ENCODE measurements around the gene KLHL7. TPM values are rescaled to one million over a fixed set of nuclear protein-coding genes. Genes with fewer than 3 reads are reported as not detected.
A peak's percentile ranks its signal among the peaks of the same experiment; 100 is the strongest.

Gene KLHL7
- total RNA-seq, 1 donor from 2014 or later, result 38.7 TPM

DNA sequence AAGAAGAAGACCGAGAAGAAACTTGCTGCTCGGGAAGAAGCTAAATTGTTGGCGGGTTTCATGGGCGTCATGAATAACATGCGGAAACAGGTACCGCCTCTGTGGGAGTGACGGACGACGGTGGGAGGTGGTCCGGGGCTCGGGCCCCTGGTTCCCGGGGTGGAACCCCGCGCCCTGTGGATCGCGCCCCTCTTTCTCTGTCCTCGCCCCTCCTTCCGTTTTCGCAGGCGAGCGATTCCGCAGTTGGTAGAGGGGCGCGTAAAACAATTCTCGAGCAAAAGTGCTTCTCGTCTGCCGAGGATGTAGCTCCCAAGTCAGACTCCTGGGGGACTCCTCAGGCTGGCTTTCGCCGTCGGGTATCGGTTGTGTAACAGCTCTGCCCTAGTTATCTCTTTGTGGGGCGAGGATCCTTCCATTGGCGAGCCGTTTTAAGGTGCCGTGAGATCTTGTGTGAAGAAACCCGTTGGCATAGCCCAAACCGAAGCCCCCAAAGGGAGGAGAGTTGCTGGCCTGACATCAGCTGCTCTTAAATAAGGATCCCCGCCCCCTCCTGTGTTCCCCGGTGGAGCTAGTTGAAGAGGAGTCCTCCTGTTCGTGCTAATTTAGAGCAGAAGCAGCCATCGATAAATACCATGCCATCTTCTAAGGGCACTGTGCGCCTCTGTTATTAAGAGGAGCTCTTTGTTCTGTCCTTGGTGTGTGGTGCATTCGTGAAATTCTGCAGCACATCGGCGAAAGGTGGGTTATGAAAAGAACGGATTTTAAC lies 655 bp downstream of the KLHL7 start:
- H3K4me1 ChIP-seq (ENCODE audit: insufficient read depth, low read length), result peaks cover 8% of the 10 kb centered on the region
- peak overlapping the region; percentile 93 for H3K4me2 ChIP-seq (ENCODE audit: low read length)
- Mint-ChIP-seq H3K27ac (ENCODE audit: unreplicated experiment) (peak overlapping the region; percentile 89), H3K9me3 (ENCODE audit: unreplicated experiment) (no peaks in the 10 kb centered on the region), H3K36me3 (ENCODE audit: low read depth, unreplicated experiment) (peaks cover 2% of the 10 kb centered on the region), H3K4me3 (ENCODE audit: unreplicated experiment) (peak overlapping the region; percentile 96), H3K27me3 (ENCODE audit: low read depth, unreplicated experiment) (no peaks in the 10 kb centered on the region), H3K4me1 (ENCODE audit: low read depth, unreplicated experiment) (peaks cover 7% of the 10 kb centered on the region)
- H3K9ac ChIP-seq (ENCODE audit: low read length), result peak overlapping the region; percentile 96
- FAIRE-seq (no peak), DNase-seq (ENCODE audit: low read depth) (peak; percentile 28)
- no peaks in the 10 kb centered on the region for H3K36me3 ChIP-seq (ENCODE audit: insufficient read depth, low read length)
- peaks cover 42% of the 10 kb centered on the region for H4K20me1 ChIP-seq (ENCODE audit: insufficient read depth, low read length)
- no peak for TF ChIP-seq EZH2 (IDR thresholded peaks at IDR 0.05; ENCODE audit: insufficient read depth, low read length)
- TF ChIP-seq, protein P1, sequence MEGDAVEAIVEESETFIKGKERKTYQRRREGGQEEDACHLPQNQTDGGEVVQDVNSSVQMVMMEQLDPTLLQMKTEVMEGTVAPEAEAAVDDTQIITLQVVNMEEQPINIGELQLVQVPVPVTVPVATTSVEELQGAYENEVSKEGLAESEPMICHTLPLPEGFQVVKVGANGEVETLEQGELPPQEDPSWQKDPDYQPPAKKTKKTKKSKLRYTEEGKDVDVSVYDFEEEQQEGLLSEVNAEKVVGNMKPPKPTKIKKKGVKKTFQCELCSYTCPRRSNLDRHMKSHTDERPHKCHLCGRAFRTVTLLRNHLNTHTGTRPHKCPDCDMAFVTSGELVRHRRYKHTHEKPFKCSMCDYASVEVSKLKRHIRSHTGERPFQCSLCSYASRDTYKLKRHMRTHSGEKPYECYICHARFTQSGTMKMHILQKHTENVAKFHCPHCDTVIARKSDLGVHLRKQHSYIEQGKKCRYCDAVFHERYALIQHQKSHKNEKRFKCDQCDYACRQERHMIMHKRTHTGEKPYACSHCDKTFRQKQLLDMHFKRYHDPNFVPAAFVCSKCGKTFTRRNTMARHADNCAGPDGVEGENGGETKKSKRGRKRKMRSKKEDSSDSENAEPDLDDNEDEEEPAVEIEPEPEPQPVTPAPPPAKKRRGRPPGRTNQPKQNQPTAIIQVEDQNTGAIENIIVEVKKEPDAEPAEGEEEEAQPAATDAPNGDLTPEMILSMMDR (IDR thresholded peaks at IDR 0.05; ENCODE audit: insufficient read depth, low read depth, low read length), result no peak
- H2AFZ ChIP-seq (ENCODE audit: low read depth, low read length), result peak overlapping the region; percentile 96
- peaks cover 50% of the 10 kb centered on the region for H3K79me2 ChIP-seq (ENCODE audit: insufficient read depth, low read length)
- H3K4me3 ChIP-seq (ENCODE audit: insufficient read depth, low read depth, low read length), result peak overlapping the region; percentile 99
- peaks cover 5% of the 10 kb centered on the region for H3K9me3 ChIP-seq (ENCODE audit: insufficient read depth, low read depth, low read length)
- H3K27ac ChIP-seq (ENCODE audit: low read depth, low read length), result peak overlapping the region; percentile 89
- H3K27me3 ChIP-seq (ENCODE audit: insufficient read depth, low read length), result no peaks in the 10 kb centered on the region

DNA sequence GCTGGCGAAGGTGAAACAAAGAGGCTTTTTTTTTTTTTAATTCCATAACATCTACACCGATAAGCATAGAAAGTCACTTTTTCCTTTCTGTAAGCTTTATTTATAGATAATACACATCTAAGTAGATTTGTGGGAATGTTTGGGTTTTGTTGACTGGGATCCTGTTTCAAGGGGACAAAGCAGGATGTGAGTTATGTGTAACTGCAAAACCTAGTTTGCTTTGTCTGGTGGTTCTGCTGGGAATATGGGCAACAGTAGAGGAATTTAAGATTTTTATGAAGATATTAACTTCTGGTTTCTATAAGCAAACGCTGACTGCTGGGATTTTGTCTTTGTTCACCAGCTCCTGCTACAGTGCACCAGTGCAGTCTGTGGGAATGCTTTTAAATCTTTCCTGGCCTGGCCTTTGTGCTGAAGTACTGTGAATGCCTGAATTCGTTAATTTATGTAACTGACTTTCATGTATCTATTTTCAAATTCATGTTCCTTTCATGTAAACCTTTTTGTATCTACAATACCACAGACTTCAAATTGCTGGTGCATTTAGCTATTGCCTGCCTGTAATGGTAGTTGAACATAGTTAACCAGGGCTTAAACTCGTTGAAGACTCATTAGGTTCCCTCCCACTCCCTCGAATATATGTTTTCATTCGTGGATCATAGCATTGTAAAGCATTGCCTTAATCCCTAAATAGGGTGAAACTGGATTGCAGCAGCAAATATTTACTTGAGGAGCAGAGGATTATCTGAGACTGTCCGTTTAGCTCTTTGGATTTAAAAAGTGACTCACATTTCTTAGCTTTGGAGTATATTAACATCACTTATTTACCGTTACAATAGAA lies 1.5 kb downstream of the KLHL7 start:
- Histone ChIP-seq H2AFZ (ENCODE audit: low read depth, low read length) (peak overlapping the region; percentile 96), H3K4me3 (ENCODE audit: insufficient read depth, low read depth, low read length) (peak overlapping the region; percentile 99), H3K9me3 (ENCODE audit: insufficient read depth, low read depth, low read length) (peaks cover 2% of the 10 kb centered on the region), H4K20me1 (ENCODE audit: insufficient read depth, low read length) (peaks cover 47% of the 10 kb centered on the region), H3K4me1 (ENCODE audit: insufficient read depth, low read length) (peaks cover 8% of the 10 kb centered on the region), H3K9ac (ENCODE audit: low read length) (peak overlapping the region; percentile 96), H3K36me3 (ENCODE audit: insufficient read depth, low read length) (no peaks in the 10 kb centered on the region), H3K4me2 (ENCODE audit: low read length) (peak overlapping the region; percentile 93), H3K79me2 (ENCODE audit: insufficient read depth, low read length) (peaks cover 56% of the 10 kb centered on the region), H3K27ac (ENCODE audit: low read depth, low read length) (peak overlapping the region; percentile 89), H3K27me3 (ENCODE audit: insufficient read depth, low read length) (no peaks in the 10 kb centered on the region)
- FAIRE-seq, result peak; percentile 9
- Mint-ChIP-seq H3K9me3 (ENCODE audit: unreplicated experiment) (no peaks in the 10 kb centered on the region), H3K27ac (ENCODE audit: unreplicated experiment) (peak overlapping the region; percentile 71), H3K27me3 (ENCODE audit: low read depth, unreplicated experiment) (no peaks in the 10 kb centered on the region), H3K4me1 (ENCODE audit: low read depth, unreplicated experiment) (peaks cover 7% of the 10 kb centered on the region), H3K4me3 (ENCODE audit: unreplicated experiment) (peak overlapping the region; percentile 96), H3K36me3 (ENCODE audit: low read depth, unreplicated experiment) (peaks cover 2% of the 10 kb centered on the region)
- TF ChIP-seq, protein P1 (IDR thresholded peaks at IDR 0.05; ENCODE audit: insufficient read depth, low read depth, low read length), result no peak
- TF ChIP-seq EZH2 (IDR thresholded peaks at IDR 0.05; ENCODE audit: insufficient read depth, low read length), result no peak
- DNase-seq (ENCODE audit: low read depth), result no peak

Measured in astrocyte (in vitro differentiated cells and primary cell).